Thymus (tissue), 11 donors: ENCODE measurements around the gene CRACDL. TPM values are rescaled to one million over a fixed set of nuclear protein-coding genes. Genes with fewer than 3 reads are reported as not detected.

Experiments
- DNase-seq, 9 donors: peaks; one replicate each; pipeline ENCODE4 v3.0.0-alpha.2; 2013; ENCODE audit warnings: low spot score in 9 of 9, low read depth in 6 of 9, missing footprints in 1 of 9
- H3K27ac ChIP-seq, 2 donors: one replicate each; pipeline ENCODE4 v1.5.1; 2013; ENCODE audit warnings: control low read depth in 1 of 2, low read depth in 1 of 2, low read length in 1 of 2, mild to moderate bottlenecking in 1 of 2, moderate library complexity in 1 of 2
- H3K27me3 ChIP-seq, 2 donors: one replicate each; pipeline ENCODE4 v1.5.1; 2013; ENCODE audit warnings: low read length in 1 of 2; ENCODE audit not compliant: control insufficient read depth in 2 of 2, insufficient read depth in 1 of 2
- H3K36me3 ChIP-seq, 2 donors: one replicate each; pipeline ENCODE4 v1.5.1; 2013; ENCODE audit warnings: low read length in 1 of 2, mild to moderate bottlenecking in 1 of 2, moderate library complexity in 1 of 2; ENCODE audit not compliant: control insufficient read depth in 2 of 2, insufficient read depth in 2 of 2
- H3K4me1 ChIP-seq, 2 donors: one replicate each; pipeline ENCODE4 v1.5.1; 2013; ENCODE audit warnings: low read length in 2 of 2; ENCODE audit not compliant: control insufficient read depth in 2 of 2, insufficient read depth in 2 of 2
- H3K4me3 ChIP-seq, 2 donors: one replicate each; pipeline ENCODE4 v1.5.1; 2013; ENCODE audit warnings: low read length in 2 of 2, control low read depth in 1 of 2, mild to moderate bottlenecking in 1 of 2
- H3K9me3 ChIP-seq, 2 donors: one replicate each; pipeline ENCODE4 v1.5.1; 2013; ENCODE audit warnings: low read length in 1 of 2, mild to moderate bottlenecking in 1 of 2; ENCODE audit not compliant: control insufficient read depth in 2 of 2, insufficient read depth in 1 of 2
- WGBS: extraction: QIAGEN DNeasy Blood & Tissue Kit; methylation state at CpG from one replicate; pipeline ENCODE4 v1.1.7; 2013; 5-methylcytosine and 5-hydroxymethylcytosine counted together
- polyA plus RNA-seq: library from polyadenylated mRNA; stranded (reverse); fragments of 200-250 nt; gene quantifications from one replicate; pipeline ENCODE4 v1.2.3, GENCODE V29; 2013
- total RNA-seq: library from RNA; stranded (reverse); fragments of 120-200 nt; gene quantifications from one replicate; pipeline ENCODE4 v1.2.4, GENCODE V29; 2013
- donor health status: healthy.

CRACDL gene
- total and polyA plus RNA-seq, 2 donors = 1.9 to 3.6 TPM

DNA sequence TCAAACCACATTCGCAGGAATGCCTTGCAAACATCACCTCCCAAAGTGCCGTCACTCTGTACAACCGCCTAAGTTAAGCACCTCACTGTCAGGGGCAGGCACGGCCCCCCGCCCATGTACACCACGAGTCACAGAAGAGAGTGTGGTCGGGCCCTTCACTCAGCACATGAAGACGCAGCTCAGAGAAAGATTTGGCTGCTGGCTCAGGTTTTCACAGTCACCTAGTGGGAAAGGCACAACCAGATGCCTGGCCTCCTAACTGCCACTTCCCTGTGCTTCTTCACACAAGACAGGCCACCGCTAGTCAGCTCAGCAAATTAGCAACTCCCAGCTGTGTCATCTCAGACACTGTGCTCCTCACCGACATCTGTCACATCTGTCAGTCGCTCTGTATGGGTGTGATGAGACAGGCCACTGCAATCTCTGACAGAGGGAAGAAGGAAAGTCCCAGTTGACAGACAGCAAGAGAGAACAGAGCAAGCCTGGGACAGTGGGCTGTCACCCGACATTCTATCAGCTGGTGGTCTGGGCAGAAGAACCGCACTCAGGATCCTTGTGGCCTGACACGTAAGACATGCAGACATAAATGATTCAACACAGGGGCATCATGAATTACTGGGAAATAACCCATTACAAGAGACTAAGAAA, 60.8 kb downstream of the CRACDL start:
- Histone ChIP-seq H3K9me3 (peaks cover 0 to 2% of the 10 kb centered on the region in 2 donors), H3K4me1 (peaks cover 0 to 7% of the 10 kb centered on the region in 2 donors), H3K4me3 (no peak overlapping the region), H3K36me3 (no peaks in the 10 kb centered on the region), H3K27me3 (no peaks in the 10 kb centered on the region), H3K27ac (no peak overlapping the region)
- WGBS = 94% methylated on average over 14 of the region's 14 CpGs
- DNase-seq = no peak

DNA sequence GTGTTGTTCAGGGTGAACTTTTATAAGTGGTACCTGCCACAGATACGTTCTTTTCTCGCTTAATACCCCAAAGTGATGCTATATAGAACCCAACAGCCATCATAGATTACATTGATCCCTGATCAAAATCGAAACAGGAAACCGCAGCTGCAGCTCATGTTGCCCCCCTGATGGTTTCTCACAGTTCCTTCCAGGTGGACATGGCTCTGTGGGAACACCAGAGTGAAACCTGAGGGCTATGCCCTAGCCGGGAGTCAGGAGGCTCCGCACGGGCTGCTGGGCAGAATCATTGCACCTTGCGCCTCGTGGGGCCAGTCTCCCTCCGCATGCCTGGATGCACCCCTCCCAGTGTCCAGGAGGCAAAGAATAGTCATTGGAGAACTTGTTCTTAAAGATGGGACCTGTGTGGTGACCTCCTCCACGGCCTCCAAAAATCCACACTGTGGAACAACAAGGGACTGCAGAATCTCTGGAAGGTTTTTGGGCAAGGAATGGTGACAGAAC, 61.8 kb downstream of the CRACDL start:
- peaks cover 0 to 2% of the 10 kb centered on the region in 2 donors for H3K9me3 ChIP-seq
- 93% methylated on average over 11 of the region's 11 CpGs for WGBS

GRCh38 chr2:98872526-98872925, 63.5 kb downstream of the CRACDL start:
- 96% methylated on average over 10 of the region's 10 CpGs for whole genome bisulfite sequencing

More for the DNA sequence above, 61.8 kb downstream of the CRACDL start:
- Histone ChIP-seq H3K4me3 (no peak overlapping the region), H3K36me3 (no peaks in the 10 kb centered on the region), H3K27me3 (no peaks in the 10 kb centered on the region), H3K27ac (no peak overlapping the region), H3K4me1 (peaks cover 0 to 15% of the 10 kb centered on the region in 2 donors)
- DNase-seq = no peak

GRCh38 chr2:98871506-98871905, 64.5 kb downstream of the CRACDL start:
- no peak for DNase-seq
- H3K4me1 ChIP-seq = peaks cover 0 to 15% of the 10 kb centered on the region in 2 donors
- peaks cover 0 to 2% of the 10 kb centered on the region in 2 donors for H3K9me3 ChIP-seq
- H3K27me3 ChIP-seq = no peaks in the 10 kb centered on the region
- 99% methylated on average over 2 of the region's 2 CpGs for whole genome bisulfite sequencing
- H3K36me3 ChIP-seq = no peaks in the 10 kb centered on the region
- H3K27ac ChIP-seq = no peak overlapping the region
- H3K4me3 ChIP-seq = no peak overlapping the region

More at GRCh38 chr2:98872526-98872925, 63.5 kb downstream of the CRACDL start:
- no peak overlapping the region for H3K4me3 ChIP-seq
- no peak overlapping the region for H3K27ac ChIP-seq
- H3K4me1 ChIP-seq = peaks cover 0 to 15% of the 10 kb centered on the region in 2 donors
- DNase-seq = no peak
- H3K36me3 ChIP-seq = no peaks in the 10 kb centered on the region
- H3K9me3 ChIP-seq = peaks cover 0 to 2% of the 10 kb centered on the region in 2 donors
- no peaks in the 10 kb centered on the region for H3K27me3 ChIP-seq

GRCh38 chr2:98870516-98871158, 65.4 kb downstream of the CRACDL start:
- peaks cover 0 to 15% of the 10 kb centered on the region in 2 donors for H3K4me1 ChIP-seq
- H3K4me3 ChIP-seq = no peak overlapping the region
- WGBS = 93% methylated on average over 15 of the region's 15 CpGs

DNA sequence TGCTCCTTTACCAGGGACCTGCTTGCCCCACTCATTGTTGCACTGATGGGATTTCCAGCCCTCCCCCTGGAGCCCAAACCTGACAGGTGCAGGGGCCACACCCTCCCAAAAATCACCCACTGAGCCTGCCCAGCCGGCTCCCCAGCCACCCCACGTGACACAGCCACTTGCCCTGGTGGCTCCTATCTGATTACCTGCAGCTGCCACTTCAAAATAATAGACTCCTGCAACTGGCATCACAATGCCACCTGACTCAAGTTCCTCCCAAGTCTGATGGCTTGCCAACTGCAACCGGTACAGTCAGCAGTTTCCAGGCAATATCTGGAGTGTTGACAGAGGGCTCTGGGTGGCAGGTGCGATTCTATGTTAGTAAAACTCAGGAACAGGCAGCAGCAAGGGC, 66.2 kb downstream of the CRACDL start:
- H3K36me3 ChIP-seq = no peaks in the 10 kb centered on the region
- peaks cover 0 to 2% of the 10 kb centered on the region in 2 donors for H3K9me3 ChIP-seq
- H3K4me3 ChIP-seq = no peak overlapping the region
- H3K4me1 ChIP-seq = peaks cover 0 to 15% of the 10 kb centered on the region in 2 donors
- WGBS = 56% methylated on average over 4 of the region's 4 CpGs
- no peak overlapping the region for H3K27ac ChIP-seq
- peak in 7 of 9 donors; percentile 9 to 66 (median 26) for DNase-seq
- no peaks in the 10 kb centered on the region for H3K27me3 ChIP-seq

More at GRCh38 chr2:98870516-98871158, 65.4 kb downstream of the CRACDL start:
- Histone ChIP-seq H3K27ac (peak overlapping the region in 1 of 2 donors; percentile 41), H3K27me3 (no peaks in the 10 kb centered on the region), H3K36me3 (no peaks in the 10 kb centered on the region), H3K9me3 (peaks cover 0 to 2% of the 10 kb centered on the region in 2 donors)
- DNase-seq = no peak

DNA sequence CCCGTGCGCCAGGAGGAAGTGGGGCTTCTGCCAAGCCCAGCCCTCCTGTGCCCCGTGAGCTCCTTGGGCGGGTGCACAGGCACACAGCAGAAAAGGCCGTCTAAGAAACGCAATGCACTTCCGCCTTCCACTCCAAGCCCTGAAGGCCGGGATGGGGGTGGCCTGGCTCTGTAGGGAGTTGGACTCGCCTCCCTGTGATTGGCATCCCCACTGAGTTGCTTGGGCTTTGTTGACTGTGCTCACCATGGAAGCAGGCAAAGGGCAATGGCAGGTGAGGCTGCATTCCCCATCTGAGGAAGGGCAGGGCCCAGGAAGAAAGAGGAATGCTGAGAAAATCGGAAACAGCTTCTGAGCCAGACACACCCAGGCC, 66.8 kb downstream of the CRACDL start:
- H3K36me3 ChIP-seq = no peaks in the 10 kb centered on the region
- 93% methylated on average over 10 of the region's 10 CpGs for WGBS
- peaks cover 0 to 2% of the 10 kb centered on the region in 2 donors for H3K9me3 ChIP-seq
- no peak overlapping the region for H3K27ac ChIP-seq
- no peak overlapping the region for H3K4me3 ChIP-seq
- no peak for DNase-seq
- H3K4me1 ChIP-seq = peaks cover 0 to 15% of the 10 kb centered on the region in 2 donors
- H3K27me3 ChIP-seq = no peaks in the 10 kb centered on the region

DNA sequence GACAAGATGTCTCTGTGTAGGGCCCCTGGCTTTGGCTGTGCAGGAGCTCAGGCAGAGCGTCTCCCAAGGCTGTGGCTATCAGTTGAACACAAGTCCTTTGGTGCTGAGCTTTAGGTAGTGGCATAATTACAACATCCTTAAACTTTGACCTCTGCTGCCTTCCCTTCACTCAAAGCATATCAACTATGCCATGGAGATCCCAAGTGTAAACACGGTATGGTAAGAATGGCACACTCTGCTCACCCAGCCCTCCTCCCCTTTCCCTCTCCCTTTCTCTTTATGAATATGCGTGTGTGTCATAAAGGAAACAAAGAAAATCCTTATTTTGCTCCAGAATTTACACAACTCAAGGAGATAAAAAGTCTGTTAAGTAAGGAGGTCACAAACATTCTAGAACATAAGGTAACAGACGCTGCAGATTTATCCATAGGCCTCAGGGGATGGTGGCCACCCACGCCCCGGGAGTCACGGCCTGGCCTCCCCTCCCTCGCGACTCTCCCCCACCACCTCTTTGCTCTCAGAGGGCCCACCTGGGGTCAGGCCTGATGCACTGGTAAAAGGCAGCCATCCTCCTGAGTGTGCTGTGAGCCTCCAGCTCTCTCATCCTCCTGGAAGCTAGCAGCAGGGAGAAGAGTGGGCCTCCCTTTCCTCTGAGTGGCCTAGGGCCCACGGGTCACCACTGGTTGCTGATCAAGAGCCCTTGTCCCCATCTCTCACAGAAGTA, 67.3 kb downstream of the CRACDL start:
- H3K4me1 ChIP-seq = peaks cover 0 to 15% of the 10 kb centered on the region in 2 donors
- WGBS = 97% methylated on average over 10 of the region's 10 CpGs
- DNase-seq = no peak
- peaks cover 0 to 2% of the 10 kb centered on the region in 2 donors for H3K9me3 ChIP-seq
- H3K36me3 ChIP-seq = no peaks in the 10 kb centered on the region
- no peak overlapping the region for H3K4me3 ChIP-seq
- no peaks in the 10 kb centered on the region for H3K27me3 ChIP-seq
- H3K27ac ChIP-seq = no peak overlapping the region
